WTC11 (cell line): ENCODE measurements around the gene SELENOP. TPM values are rescaled to one million over a fixed set of nuclear protein-coding genes. Genes with fewer than 3 reads are reported as not detected.

Experiments
- ATAC-seq: fragments of 200-7000 bp; cut with Tn5 transposase; 2 replicates; pipeline ENCODE4 v1.10.0; 2021; ENCODE audit warnings: mild to moderate bottlenecking, moderate library complexity
- CTCF ChIA-PET: fragments of 300-600 bp; sonication (Branson Sonifier 250); formaldehyde crosslinking; loops from one replicate; lab custom pipeline; 2021; ENCODE audit warnings: antibody characterized with exemption; lab: Charles Lee
- POLR2A ChIA-PET: fragments of 350-600 bp; sonication (Branson Sonifier 250); formaldehyde crosslinking; loops from one replicate; lab custom pipeline; 2021; ENCODE audit warnings: antibody characterized with exemption; lab: Charles Lee
- DNase-seq: peaks from one replicate; pipeline ENCODE4 v3.0.0; 2021; ENCODE audit warnings: low spot score
- H3K27ac Mint-ChIP-seq: 2 replicates; pipeline ENCODE4 v1.8.0; 2021; ENCODE audit warnings: mixed read lengths
- H3K27me3 Mint-ChIP-seq: 2 replicates; pipeline ENCODE4 v1.8.0; 2021; ENCODE audit warnings: low read depth, mild to moderate bottlenecking, moderate library complexity, mixed read lengths
- H3K36me3 Mint-ChIP-seq: 2 replicates; pipeline ENCODE4 v1.8.0; 2021; ENCODE audit warnings: mixed read lengths
- H3K4me1 Mint-ChIP-seq: 2 replicates; pipeline ENCODE4 v1.8.0; 2022; ENCODE audit warnings: mixed read lengths
- H3K4me3 Mint-ChIP-seq: 2 replicates; pipeline ENCODE4 v1.8.0; 2021; ENCODE audit warnings: mild to moderate bottlenecking, moderate library complexity, mixed read lengths
- H3K9me3 Mint-ChIP-seq: 2 replicates; pipeline ENCODE4 v1.8.0; 2021; ENCODE audit warnings: mixed read lengths
- ATF3 ChIP-seq: sonication (generic); formaldehyde crosslinking; conservative IDR thresholded peaks from 2 replicates; pipeline ENCODE4 v1.8.1; 2022; ENCODE audit warnings: mild to moderate bottlenecking, missing genetic modification reagents
- ELF4 ChIP-seq: sonication (generic); formaldehyde crosslinking; IDR thresholded peaks from 2 replicates; pipeline ENCODE4 v1.8.1; 2022; ENCODE audit warnings: low read depth, mild to moderate bottlenecking, moderate library complexity, missing genetic modification reagents
- EMX1 ChIP-seq: fragments of 250-450 bp; sonication (Bioruptor Pico); IDR thresholded peaks from 2 replicates; pipeline ENCODE4 v1.8.0; 2021; ENCODE audit warnings: mild to moderate bottlenecking
- IRF2 ChIP-seq: sonication (generic); formaldehyde crosslinking; IDR thresholded peaks from 2 replicates; pipeline ENCODE4 v1.8.0; 2022; ENCODE audit warnings: low read depth, missing genetic modification reagents, borderline replicate concordance
- JAZF1 ChIP-seq: fragments of 250-450 bp; sonication (Bioruptor Pico); IDR thresholded peaks from 2 replicates; pipeline ENCODE4 v1.9.0; 2021; ENCODE audit warnings: moderate library complexity, mild to moderate bottlenecking, inconsistent platforms
- MYBL2 ChIP-seq: sonication (generic); formaldehyde crosslinking; IDR thresholded peaks from 2 replicates; pipeline ENCODE4 v1.8.1; 2023; ENCODE audit warnings: mild to moderate bottlenecking, moderate library complexity, missing genetic modification reagents
- OVOL2 ChIP-seq: fragments of 250-450 bp; sonication (Bioruptor Pico); IDR thresholded peaks from 2 replicates; pipeline ENCODE4 v1.9.0; 2021; ENCODE audit warnings: mild to moderate bottlenecking, borderline replicate concordance
- RORB ChIP-seq: fragments of 250-450 bp; sonication (Bioruptor Pico); IDR thresholded peaks from 2 replicates; pipeline ENCODE4 v1.9.0; 2021; ENCODE audit warnings: mild to moderate bottlenecking
- TEAD1 ChIP-seq: sonication (generic); formaldehyde crosslinking; IDR thresholded peaks from 2 replicates; pipeline ENCODE4 v1.8.0; 2022; ENCODE audit warnings: mild to moderate bottlenecking, missing genetic modification reagents
- ZBTB21 ChIP-seq: sonication (generic); formaldehyde crosslinking; IDR thresholded peaks from 2 replicates; pipeline ENCODE4 v1.8.1; 2023; ENCODE audit warnings: mild to moderate bottlenecking, missing genetic modification reagents, borderline replicate concordance
- ZNF416 ChIP-seq: fragments of 250-450 bp; sonication (Bioruptor Pico); IDR thresholded peaks from 2 replicates; pipeline ENCODE4 v1.9.0; 2021; ENCODE audit warnings: mild to moderate bottlenecking, inconsistent platforms
- ZNF423 ChIP-seq: fragments of 250-450 bp; sonication (Bioruptor Pico); IDR thresholded peaks from 2 replicates; pipeline ENCODE4 v2.1.2; 2022; ENCODE audit warnings: mild to moderate bottlenecking, moderate library complexity
- ZNF671 ChIP-seq: fragments of 250-450 bp; sonication (Bioruptor Pico); IDR thresholded peaks from 2 replicates; pipeline ENCODE4 v1.8.0; 2021; ENCODE audit warnings: mild to moderate bottlenecking
- total RNA-seq: library from RNA; stranded (reverse); gene quantifications from 3 replicates; pipeline ENCODE4 v1.2.3, GENCODE V29; 2021
- TF ChIP-seq, protein P1 (sequence below): sonication (generic); formaldehyde crosslinking; IDR thresholded peaks from 2 replicates; pipeline ENCODE4 v1.8.1; 2023; ENCODE audit warnings: mild to moderate bottlenecking, missing genetic modification reagents, borderline replicate concordance
- TF ChIP-seq, protein P2 (sequence below): sonication (generic); formaldehyde crosslinking; IDR thresholded peaks from 2 replicates; pipeline ENCODE4 v1.8.1; 2023; ENCODE audit warnings: mild to moderate bottlenecking, missing genetic modification reagents
- TF ChIP-seq, protein P3 (sequence below): sonication (generic); formaldehyde crosslinking; IDR thresholded peaks from 2 replicates; pipeline ENCODE4 v1.8.1; 2022; ENCODE audit warnings: low read depth, mild to moderate bottlenecking, moderate library complexity, missing genetic modification reagents, borderline replicate concordance
- TF ChIP-seq, protein P4 (sequence below): sonication (generic); formaldehyde crosslinking; IDR thresholded peaks from 2 replicates; pipeline ENCODE4 v1.8.1; 2023; ENCODE audit warnings: mild to moderate bottlenecking, moderate library complexity, missing genetic modification reagents

The SELENOP gene
- total RNA-seq, 1 experiment from 2014 or later: 13.2 TPM

DNA sequence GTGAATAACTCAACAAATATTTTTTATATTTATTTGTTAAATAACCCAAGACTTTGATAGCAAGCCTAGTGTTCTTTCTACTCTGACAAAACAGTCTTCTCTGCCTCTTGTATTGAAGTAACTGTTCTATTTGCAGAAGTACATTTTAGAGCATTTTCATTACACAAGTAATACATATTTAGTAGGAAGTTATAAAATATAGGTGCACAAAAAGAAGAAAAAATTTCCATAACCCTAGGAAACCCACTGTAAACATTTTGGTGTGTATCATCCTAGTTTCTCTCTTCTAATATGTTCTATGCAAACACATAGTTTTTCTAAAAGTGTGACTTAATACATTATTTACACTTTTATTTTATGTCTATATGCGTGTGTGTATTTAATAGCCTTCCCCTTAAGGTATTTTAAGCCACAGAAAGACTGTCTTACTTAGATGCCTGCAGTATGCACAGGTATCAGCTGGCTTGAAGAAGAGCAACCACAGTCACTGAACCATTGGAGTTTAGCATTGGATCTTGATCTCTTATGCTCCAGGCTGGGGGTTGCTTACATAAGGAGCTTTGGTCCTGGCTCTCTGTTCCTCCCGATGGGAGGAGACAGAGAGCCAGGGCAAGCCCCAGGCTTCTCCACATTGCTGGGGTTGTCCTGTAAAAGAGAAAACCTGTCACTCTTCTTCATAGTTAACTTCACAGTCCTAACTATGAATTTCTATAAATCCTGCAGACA is 3.8 kb downstream of the SELENOP start (continued):
- TF ChIP-seq, protein P1, sequence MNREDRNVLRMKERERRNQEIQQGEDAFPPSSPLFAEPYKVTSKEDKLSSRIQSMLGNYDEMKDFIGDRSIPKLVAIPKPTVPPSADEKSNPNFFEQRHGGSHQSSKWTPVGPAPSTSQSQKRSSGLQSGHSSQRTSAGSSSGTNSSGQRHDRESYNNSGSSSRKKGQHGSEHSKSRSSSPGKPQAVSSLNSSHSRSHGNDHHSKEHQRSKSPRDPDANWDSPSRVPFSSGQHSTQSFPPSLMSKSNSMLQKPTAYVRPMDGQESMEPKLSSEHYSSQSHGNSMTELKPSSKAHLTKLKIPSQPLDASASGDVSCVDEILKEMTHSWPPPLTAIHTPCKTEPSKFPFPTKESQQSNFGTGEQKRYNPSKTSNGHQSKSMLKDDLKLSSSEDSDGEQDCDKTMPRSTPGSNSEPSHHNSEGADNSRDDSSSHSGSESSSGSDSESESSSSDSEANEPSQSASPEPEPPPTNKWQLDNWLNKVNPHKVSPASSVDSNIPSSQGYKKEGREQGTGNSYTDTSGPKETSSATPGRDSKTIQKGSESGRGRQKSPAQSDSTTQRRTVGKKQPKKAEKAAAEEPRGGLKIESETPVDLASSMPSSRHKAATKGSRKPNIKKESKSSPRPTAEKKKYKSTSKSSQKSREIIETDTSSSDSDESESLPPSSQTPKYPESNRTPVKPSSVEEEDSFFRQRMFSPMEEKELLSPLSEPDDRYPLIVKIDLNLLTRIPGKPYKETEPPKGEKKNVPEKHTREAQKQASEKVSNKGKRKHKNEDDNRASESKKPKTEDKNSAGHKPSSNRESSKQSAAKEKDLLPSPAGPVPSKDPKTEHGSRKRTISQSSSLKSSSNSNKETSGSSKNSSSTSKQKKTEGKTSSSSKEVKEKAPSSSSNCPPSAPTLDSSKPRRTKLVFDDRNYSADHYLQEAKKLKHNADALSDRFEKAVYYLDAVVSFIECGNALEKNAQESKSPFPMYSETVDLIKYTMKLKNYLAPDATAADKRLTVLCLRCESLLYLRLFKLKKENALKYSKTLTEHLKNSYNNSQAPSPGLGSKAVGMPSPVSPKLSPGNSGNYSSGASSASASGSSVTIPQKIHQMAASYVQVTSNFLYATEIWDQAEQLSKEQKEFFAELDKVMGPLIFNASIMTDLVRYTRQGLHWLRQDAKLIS (CRISPR knock-in tag): no peak

DNA sequence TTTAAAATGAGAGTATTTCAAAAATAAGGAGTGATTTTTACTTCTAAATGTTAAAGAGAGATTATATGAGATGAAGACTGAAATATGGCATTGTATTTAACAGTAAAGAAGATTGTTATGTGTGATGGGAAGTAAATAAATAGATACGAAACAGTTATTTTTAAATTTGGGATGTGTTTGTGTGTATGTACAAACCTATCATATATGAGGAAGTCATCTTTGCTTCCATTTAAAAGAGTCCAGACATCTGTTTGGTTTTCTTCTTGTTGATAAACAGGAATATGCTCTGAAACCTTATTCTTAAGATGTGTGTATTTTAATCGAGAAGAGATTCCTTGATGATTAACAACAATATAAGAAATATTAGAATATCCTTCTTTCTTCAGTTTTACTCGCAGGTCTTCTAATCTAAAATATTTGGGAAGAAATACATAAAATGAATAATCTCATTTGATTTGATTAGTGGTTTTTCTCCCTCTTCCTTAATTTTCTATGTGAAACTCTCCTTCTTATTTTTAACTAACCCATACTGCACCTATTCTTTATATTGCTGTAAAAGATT is 4.9 kb downstream of the SELENOP start:
- CTCF ChIA-PET: no interaction called here
- no peaks in the 10 kb centered on the region for H3K27me3 Mint-ChIP-seq

GRCh38 chr5:42806004-42806700 is 5.5 kb downstream of the SELENOP start:
- Mint-ChIP-seq H3K27me3 (no peaks in the 10 kb centered on the region), H3K36me3 (peaks cover 5% of the 10 kb centered on the region), H3K4me1 (peaks cover 3% of the 10 kb centered on the region), H3K4me3 (no peak overlapping the region), H3K27ac (no peak overlapping the region), H3K9me3 (no peaks in the 10 kb centered on the region)
- ChIA-PET CTCF (no interaction called here), POLR2A (no interaction called here)
- DNase-seq (no peak), ATAC-seq (no peak)
- no peak for TF ChIP-seq ZNF416
- no peak for TF ChIP-seq ATF3 (CRISPR knock-in tag)
- TF ChIP-seq MYBL2 (CRISPR knock-in tag): no peak
- TF ChIP-seq ELF4 (CRISPR knock-in tag): no peak
- TF ChIP-seq, protein P2, sequence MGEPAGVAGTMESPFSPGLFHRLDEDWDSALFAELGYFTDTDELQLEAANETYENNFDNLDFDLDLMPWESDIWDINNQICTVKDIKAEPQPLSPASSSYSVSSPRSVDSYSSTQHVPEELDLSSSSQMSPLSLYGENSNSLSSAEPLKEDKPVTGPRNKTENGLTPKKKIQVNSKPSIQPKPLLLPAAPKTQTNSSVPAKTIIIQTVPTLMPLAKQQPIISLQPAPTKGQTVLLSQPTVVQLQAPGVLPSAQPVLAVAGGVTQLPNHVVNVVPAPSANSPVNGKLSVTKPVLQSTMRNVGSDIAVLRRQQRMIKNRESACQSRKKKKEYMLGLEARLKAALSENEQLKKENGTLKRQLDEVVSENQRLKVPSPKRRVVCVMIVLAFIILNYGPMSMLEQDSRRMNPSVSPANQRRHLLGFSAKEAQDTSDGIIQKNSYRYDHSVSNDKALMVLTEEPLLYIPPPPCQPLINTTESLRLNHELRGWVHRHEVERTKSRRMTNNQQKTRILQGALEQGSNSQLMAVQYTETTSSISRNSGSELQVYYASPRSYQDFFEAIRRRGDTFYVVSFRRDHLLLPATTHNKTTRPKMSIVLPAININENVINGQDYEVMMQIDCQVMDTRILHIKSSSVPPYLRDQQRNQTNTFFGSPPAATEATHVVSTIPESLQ (CRISPR knock-in tag): no peak
- TF ChIP-seq OVOL2: no peak
- TF ChIP-seq, protein P3, sequence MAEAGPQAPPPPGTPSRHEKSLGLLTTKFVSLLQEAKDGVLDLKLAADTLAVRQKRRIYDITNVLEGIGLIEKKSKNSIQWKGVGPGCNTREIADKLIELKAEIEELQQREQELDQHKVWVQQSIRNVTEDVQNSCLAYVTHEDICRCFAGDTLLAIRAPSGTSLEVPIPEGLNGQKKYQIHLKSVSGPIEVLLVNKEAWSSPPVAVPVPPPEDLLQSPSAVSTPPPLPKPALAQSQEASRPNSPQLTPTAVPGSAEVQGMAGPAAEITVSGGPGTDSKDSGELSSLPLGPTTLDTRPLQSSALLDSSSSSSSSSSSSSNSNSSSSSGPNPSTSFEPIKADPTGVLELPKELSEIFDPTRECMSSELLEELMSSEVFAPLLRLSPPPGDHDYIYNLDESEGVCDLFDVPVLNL (CRISPR knock-in tag): no peak

More for the DNA sequence above, 4.9 kb downstream of the SELENOP start:
- TF ChIP-seq TEAD1 (CRISPR knock-in tag) (no peak), ZNF671 (no peak), JAZF1 (CRISPR knock-in tag) (no peak), IRF2 (CRISPR knock-in tag) (no peak), EMX1 (CRISPR knock-in tag) (no peak), ZBTB21 (CRISPR knock-in tag) (no peak), RORB (CRISPR knock-in tag) (no peak), ZNF423 (CRISPR knock-in tag) (no peak)
- TF ChIP-seq, protein P1 (CRISPR knock-in tag): no peak
- TF ChIP-seq, protein P4, sequence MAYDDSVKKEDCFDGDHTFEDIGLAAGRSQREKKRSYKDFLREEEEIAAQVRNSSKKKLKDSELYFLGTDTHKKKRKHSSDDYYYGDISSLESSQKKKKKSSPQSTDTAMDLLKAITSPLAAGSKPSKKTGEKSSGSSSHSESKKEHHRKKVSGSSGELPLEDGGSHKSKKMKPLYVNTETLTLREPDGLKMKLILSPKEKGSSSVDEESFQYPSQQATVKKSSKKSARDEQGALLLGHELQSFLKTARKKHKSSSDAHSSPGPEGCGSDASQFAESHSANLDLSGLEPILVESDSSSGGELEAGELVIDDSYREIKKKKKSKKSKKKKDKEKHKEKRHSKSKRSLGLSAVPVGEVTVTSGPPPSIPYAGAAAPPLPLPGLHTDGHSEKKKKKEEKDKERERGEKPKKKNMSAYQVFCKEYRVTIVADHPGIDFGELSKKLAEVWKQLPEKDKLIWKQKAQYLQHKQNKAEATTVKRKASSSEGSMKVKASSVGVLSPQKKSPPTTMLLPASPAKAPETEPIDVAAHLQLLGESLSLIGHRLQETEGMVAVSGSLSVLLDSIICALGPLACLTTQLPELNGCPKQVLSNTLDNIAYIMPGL (CRISPR knock-in tag): no peak
- H3K4me1 Mint-ChIP-seq: peaks cover 9% of the 10 kb centered on the region
- no peak for DNase-seq
- POLR2A ChIA-PET: no interaction called here
- no peak for ATAC-seq
- H3K27ac Mint-ChIP-seq: no peak overlapping the region
- peaks cover 3% of the 10 kb centered on the region; the same call in 1 of the 2 replicates for H3K36me3 Mint-ChIP-seq
- H3K4me3 Mint-ChIP-seq: no peak overlapping the region
- H3K9me3 Mint-ChIP-seq: no peaks in the 10 kb centered on the region
